NCI-H2107 treated with DMSO at 0.1 percent for 48 hours (cell line): ENCODE measurements around the gene ESPN.
"Not testable (repeated sequence)": the region's sequence is repeated elsewhere in the genome, so short reads cannot be mapped to it uniquely, and the experiment has no call there.

Experiments
- DNase-seq: peaks from one replicate; lab custom pipeline; 2025; ENCODE audit not compliant: unreplicated experiment; lab: John Stamatoyannopoulos, UW

Gene ESPN

DNA sequence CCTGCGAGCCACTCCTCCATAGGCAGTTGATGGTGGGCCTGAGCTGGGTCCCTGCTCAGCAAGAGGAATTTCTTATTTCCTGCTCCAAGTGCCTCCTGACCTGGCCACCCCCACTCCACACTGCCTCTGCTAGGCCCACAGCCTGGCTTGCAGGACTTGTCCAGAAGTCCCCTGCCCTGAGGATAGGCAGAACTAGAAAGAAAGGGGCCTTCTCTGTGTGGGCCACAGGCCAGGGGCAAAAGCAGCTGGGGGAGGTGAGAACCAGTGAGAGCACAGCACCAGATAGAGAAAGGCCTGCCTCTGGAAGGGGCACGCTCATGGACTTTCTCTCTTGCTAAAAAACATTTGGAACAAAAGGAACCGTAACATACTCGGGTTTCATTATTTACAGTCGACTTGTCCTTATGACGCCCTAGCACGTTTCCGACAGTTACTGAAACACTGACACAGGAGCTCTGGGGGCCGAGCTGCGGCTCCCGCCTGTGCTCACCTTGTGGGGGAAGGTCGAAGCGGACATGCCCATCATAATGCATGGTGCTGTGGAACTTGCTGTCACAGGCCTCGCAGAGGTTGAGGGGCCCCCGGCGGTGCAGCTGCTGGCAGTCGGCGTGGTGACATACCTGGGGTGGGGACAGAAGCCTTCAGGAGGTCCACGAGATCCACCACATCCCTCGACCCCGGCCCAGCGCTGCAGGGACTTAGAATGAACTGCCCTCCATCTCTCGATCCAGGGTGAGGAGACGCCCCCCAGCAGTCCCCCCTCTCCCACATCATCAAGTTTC lies 52.7 kb downstream of the ESPN start:
- DNase-seq: peak; percentile 14

DNA sequence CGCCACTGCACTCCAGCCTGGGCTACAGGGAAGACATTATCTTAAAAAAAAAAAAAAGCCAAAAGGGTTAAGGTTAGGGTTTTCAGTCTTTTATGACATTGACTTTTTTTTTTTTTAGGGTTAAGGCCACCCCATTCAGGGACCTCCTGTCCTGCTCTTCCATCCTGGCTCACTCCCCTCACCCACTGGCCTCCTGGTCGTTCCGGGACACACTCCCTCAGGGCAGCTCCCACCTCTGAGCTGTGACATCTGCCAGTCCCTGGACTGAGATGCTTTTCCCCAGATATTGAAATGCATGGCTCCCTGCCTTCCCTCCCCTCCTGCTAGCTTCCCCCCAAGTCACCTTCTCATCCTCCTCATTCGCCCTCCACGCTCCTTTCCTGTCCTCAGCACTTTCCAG lies 57.2 kb downstream of the ESPN start:
- DNase-seq: no peak

DNA sequence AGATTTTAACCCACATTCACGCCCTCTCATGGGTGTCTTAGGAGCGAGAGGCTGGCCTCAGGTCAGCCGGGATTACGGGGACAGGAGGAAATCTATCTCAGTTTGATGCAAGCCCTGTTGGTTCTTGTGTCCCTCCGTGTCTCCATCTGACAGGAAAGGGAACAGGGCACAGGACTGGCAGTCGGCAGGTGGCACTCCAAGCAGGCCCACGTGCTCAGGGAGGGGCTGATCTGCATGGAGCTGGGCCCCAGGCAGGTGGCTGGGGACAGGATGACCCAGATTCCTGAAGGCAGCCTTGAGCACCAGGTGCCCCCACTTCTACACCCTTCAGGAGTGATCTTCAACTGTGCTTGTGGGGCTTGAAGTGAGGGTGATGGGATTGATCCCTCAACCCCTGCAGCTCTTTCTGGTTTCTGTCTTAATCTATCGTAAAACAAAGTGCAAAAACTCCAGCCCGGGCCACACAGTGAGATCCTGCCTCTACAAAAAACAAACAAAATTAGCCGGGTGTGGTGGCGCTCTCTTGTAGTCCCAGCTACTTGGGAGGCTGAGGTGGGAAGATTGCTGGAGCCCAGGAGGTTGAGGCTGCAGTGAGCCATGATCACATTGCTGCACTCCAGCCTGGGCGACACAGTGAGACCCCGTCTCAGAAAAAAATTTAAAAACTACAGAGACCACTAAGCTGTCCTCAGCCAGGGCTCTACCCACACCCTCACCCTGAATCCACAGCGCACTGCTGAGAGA lies 58.6 kb downstream of the ESPN start:
- no peak for DNase-seq

DNA sequence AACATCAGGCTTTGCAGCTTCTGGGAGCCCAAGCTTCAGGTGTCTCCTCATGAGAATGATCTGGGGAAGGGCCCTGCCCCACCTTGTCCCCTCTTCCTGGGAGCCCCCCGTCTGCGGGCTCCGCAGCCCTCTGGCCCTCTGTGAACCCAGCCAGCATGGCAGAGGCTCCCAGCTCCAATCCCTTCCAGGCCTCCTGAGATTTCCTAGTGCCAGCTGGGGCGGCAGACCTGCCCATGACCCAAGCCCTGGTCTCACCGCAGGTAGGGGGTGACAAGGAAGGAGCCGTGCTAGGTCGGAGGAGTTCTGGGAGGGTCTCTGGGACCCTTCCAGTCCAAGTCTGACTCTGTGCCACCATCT lies 59.2 kb downstream of the ESPN start:
- no peak for DNase-seq

DNA sequence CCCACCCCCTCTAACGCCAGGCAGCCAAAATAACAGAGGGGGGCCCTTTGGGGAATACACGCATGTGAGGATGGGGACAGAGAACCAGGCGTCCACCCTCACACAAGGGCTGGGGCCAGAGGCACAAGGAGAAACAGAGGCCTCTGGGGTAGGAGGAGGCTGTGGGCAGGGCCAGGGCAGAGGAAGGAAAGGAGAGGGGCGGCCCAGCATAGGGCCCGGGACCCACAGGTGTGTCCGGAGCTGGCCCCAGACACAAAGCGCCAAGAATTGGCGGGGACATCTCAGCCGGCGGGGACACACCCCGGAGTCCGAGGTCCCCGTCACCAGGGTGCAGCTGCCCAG lies 60.2 kb downstream of the ESPN start:
- DNase-seq: no peak

DNA sequence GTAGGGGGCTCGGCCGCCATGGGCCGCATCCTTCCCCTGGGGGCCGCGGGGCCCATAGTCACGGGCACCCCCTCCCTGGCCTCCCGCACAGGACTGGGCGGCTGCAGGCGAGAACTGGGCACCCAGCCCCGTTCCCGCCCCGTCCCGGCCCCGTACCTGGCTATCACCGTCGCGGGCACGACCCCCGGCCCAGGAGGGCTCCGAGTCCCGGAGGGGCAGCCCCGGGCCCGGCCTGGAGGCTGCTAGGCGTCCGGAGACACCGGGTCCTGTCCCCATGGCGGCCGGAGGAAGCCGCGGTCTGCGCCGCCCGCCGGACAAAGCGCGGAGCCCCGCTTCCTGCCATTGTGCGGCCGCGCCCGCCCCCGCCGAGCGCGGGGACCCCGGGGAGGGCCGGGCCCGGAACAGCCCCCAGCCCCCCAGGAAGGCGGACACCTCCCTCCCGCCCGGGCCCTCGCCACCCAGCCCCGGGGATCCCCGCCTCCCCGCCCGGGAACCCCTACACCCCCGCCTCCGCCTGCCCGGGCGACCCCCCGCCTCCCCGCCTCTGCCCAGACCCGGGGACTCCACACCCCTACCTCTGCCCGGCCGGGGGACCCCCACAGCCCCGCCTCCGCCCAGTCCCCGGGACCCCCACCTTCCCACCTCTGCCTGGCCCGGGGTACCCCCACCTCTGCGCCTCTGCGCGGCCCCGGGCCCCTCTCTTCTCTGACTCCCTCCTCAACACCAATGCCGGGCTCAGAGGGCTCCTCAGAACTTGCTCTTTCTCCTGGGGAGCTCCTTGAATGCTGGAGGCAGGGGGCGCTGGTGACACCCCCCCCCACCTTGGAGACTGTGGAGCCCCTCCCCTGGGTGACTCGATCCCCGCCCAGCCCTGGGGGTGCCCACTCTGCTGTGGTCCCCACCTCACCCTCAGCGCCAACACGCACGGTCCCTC lies 60.9 kb downstream of the ESPN start:
- DNase-seq: no peak

DNA sequence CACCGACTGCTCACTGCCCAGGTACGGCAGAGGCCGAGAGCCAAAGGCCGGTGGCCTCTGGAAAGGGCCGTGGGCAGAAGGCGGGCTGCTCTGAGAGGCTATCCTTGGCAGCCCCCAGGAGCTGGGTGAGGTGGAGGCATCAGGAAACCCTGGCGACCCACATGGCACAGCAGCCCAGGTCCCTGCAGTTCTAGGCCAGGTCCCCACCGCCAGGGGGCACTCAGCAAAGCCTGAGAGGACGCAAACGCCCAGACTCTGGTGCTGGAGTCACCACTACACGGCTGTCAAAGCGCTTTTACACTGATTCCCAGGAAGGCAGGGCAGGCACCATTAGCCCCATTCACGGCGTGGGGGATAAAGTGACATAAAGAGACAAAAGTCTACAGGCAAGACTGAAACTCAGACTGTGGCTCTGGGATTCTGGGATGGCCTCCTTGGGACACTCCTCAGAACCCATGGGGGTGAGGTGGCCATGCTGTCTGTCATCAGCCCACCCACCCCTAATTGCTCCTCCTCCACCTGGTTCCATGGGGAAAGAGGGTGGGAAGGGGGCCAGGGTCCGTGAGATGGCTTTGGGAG lies 61.9 kb downstream of the ESPN start:
- DNase-seq: no peak

DNA sequence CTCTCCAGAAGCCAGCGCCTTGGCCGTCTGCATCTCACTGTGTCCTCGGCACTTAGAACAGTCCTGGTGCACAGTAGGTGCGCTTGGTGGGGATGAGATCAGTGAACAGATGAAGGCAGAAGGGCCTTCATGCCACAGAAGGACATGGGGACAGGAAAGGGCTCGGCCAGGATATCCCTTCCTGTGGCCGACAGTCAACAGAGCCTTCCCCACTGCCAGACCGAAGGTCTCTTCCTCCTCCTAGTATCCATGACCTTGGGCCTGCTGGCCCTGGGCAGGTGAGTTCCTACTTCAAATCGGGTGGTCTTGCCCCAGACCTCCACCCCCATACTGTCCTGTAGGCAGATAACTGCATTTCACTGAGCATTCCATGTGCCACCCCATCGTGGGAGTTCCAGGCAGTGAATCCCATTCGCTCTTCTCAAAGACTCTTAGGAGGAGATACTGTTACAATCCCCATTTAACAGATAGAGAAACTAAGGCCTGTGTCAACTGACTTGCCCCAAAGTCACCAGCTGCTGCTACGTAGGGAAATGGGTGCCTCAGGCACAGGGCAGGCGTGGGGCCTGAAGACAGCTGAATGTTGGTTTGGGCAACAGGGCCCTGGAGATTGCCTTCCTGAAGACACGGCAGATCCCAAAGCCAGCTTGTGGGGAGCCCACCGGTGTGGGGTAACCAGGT lies 63.4 kb downstream of the ESPN start:
- DNase-seq: no peak

DNA sequence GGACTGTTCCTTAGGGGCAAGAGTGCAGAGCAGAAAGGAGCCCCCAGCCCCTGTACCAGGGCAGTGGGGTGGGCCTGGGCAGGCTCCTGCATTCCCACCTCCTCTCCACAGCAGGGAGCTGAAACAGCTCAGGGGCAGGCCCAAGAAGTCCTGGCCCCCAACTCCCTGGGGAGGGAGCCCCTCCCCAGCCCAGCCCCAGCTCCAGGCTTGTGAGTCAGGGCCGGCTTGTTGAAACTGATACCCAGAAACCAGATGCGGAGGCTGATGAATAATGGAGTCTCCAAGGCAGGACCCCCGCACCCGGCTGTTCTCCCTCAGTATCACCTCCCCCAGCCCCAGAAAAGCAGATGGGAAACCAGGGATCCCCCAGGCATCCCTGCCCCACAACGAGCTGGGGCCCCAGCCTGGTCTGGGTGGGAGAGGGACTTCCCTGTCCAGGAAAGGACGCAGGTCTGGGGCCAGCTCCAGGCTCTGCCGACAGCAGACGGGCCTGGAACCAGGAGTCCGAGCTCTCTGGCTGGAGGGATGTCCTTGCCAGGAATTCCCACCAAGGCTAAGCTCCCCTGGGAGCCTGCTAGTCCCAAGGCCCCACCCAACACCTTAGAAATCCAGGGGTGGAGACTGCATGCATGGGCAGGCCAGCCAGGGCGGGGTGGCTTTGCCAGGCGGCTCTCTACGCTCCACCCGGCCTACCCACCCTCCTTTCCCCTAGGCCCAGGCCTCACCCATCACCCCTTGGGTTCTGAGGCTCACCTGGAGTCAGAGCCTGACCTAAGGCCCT lies 64.2 kb downstream of the ESPN start:
- no peak for DNase-seq

DNA sequence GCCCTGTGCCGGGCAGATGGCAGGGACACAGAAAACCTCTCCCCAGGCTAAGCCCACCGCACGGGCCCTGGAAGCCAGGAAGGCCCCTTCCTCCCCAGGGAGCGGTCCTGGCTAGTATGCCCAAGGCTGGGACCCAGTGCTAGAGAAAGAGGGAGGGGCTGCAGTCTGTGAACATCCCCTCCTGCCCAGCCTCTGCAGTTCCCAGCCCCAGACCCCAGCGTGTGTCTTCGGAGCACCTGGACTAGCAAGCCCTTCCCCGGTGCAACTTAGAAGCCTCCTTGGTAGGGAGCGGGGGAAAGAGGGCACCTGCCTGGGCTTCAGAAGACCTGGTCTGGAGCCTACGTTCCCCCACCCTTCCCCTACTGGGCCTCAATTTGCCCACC lies 64.8 kb downstream of the ESPN start:
- DNase-seq: no peak

DNA sequence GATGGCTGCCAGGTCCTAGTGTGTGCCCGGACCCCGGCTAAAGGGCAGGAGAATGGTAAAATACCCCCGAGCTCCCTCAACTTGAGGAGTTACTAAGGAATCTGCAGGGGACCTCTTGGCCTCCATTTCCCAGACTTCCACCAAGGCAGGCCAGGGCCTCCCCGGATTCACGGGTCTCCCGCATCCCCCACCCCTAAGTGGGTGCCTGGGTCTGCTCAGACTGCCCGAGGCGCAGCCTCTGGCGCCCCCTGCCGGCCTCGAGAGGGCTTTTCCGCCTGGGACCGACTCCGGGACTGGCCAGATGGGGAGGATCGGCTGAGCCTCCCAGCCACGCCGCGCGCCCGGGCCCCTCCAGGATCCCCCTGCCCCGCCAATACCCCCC lies 65.2 kb downstream of the ESPN start:
- DNase-seq: no peak

DNA sequence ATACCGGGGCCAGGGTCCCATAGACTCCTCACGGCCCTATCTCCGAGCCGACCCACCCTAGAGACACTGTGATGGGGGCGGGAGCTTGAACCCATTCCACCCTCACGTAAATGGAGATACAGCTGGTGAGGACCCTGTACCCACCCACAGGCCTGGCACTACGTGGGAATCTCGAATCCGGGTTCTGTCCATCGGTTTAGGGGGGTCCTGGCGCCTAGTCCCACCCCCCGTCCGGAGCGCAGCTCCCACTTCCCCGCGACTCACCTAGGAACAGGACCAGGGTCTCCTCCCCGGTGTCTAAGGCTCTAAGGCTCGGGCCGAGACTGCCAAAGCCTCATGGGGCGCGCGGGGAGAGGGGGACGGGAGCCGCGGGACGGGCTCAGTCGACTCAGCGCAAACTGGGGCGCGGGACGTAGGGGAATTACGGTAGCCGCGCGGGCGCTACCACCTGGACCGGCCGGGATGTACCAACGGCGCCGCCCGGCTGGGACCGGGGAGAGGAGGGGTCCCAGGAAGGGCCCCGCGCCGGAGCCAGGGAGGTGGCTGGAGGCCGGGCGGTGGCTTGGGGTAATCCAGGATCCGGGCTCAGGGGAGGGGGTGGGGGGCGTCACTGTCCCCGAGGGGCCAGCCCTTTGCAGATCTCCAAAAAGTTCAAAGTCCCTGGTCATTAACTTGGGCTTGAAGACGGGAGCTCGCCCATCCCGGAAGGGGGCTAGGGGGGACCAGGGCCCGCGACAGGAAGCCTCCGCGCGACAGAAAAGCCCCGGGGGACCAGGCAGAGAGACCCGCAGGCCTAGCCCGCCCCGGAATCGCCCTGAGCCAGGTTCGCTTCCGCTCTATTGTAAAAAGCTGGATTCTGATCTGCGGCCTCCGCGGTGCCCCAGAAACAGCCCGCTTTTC lies 65.9 kb downstream of the ESPN start:
- no peak for DNase-seq

DNA sequence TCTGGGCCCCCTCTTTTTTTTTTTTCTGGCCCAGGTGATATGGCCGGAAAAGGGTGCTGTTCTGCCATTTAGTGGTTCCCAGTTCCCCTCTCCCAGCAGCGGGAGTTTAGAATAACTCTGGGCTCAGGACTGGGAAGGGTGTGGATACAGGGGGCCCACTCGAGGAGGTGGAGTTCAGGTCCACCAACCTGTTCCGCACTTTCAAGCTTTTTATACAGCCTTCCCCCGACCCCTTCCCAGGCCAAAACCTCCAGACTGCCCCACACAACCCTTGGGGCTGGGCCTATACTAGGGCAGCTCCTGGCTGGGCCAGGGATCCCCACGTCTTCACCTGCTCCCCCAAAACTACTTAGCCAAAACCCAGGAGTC lies 66.5 kb downstream of the ESPN start:
- no peak for DNase-seq

DNA sequence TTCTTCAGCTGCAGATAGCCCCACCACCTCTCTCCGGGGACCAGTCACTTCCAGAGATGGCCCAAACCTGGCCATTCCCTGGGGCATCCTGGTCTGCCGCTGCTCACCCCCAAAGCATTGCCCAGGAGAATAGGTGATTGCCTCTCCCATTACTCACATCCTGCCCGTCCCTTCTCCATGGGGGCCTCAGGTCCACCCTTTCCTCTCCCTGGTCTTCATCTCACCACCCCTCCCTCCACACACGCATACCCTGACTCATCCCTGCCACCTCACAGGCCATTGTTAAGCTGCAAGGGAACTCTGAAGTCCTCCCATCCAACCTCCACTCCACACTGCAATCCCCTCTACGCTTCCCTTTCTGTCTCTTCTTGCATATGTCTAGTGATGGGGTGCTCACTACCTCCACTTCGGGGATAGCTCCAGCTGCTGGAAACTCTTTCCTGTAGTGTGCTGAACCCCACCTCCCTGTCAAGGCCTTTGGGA lies 66.9 kb downstream of the ESPN start, which contains the start of gene PLEKHG5:
Gene PLEKHG5 (minus strand): TSS at position 188 of the 483 bp plus-strand sequence. CDS start 14,096 bp downstream, outside the sequence.
- no peak for DNase-seq

DNA sequence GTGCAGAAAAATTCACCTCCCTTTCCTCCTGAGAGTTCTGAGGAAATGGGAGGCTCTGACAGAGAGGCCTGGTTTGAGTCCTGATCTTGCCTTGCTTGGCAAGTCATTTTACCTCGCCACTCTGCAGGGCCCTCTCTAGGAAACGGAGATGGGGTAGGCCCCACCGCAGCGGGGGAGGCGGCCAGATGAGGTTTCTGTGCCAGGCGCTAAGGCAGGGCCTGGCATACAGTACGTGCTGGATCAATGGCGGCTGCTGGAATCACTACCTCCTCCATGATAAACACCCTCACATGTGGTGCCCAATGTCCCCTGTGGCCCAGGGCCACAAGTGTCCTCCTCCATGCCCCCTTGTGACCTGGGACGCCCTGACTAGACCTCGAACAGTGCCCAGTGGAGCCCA lies 67.4 kb downstream of the ESPN start:
- DNase-seq: no peak

DNA sequence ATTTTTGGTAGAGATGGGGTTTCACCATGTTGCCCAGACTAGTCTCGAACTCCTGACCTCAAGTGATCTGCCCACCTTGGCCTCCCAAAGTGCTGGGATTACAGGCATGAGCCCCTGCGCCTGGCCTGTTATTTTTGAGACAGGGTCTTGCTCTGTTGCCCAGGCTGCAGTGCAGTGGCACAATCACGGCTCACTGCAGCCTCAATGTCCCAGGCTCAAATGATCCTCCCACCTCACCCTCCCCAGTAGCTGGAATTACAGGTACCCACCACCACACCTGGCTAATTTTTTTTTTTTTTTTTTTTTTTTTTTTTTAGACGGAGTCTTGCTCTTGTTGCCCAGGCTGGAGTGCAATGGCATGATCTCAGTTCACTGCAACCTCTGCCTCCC lies 69.3 kb downstream of the ESPN start:
- DNase-seq: not testable (repeated sequence)

DNA sequence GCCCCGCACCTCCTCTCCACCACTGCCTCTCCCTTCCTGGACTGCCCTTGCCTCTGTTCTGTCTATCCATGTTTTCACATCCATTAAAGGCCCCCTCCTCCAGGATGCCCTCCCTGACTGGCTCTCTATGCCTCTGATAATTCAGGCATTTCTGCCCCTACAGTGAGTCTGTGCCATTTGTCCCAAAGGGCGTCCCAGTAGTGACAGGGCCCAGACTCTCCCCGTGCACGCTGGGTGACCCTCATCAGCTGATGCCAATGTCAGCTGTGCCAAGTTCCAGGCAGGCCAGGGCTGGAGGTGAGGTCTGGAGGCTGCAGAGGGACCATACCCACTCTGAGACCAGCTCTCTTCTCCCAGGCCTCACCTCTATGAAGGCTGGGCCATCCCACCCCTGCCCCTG lies 70.1 kb downstream of the ESPN start:
- DNase-seq: no peak

DNA sequence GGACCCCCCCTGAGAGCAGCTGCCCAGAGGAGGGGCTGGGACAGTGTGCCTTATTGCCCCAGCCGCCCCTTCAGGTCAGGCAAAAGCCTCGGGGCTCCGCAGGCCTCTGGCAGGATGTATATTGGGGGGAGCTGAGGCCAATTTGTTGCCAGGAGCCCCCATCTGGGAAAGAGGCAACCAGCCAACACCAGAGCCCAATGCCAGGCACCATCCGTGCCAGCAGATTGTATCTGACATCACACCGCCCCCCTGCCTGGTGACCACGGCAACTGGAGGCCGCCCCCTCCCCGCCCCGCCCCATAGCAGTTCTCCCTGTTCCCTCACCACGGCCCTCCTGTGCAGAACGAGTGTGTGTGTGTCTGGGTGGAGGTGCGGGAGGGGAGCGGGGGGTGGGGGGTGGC lies 70.5 kb downstream of the ESPN start:
- no peak for DNase-seq
